ENCODE measurements around the gene ARFIP1. TPM values are rescaled to one million over a fixed set of nuclear protein-coding genes. Genes with fewer than 3 reads are reported as not detected.
"Not testable (repeated sequence)": the region's sequence is repeated elsewhere in the genome, so short reads cannot be mapped to it uniquely, and the experiment has no call there.

ARFIP1 gene
- total and polyA plus RNA-seq, 9 of the 15 experiments (the other 6 are each of a cell fraction or from before 2014, with no cell fraction given) = 14.1 to 25.1 (median 20.9) TPM

DNA sequence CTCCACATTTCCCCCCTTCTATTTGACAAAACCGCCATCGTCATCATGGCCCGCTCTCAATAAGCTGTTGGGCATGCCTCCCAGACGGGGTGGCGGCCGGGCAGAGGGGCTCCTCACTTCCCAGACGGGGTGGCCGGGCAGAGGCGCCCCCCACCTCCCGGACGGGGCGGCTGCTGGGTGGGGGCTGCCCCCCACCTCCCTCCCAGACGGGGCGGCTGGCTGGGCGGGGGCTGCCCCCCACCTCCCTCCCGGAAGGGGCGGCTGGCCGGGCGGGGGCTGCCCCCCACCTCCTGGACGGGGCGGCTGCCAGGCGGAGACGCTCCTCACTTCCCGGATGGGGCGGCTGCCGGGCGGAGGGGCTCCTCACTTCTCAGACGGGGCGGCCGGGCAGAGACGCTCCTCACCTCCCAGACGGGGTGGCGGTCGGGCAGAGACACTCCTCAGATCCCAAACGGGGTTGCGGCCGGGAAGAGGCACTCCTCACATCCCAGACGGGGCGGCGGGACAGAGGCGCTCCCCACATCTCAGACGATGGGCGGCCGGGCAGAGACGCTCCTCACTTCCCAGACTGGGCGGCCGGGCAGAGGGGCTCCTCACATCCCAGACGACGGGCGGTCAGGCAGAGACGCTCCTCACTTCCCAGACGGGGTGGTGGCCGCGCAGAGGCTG, 14.6 kb upstream of the ARFIP1 start:
- H3K9me1 ChIP-seq (ENCODE audit: control insufficient read depth, insufficient read depth, low read length); ATAC-seq; CTCF ChIA-PET (ENCODE audit: low intra/inter-chr PET ratio); intact Hi-C loops (cut with micrococcal nuclease); H3K4me3 ChIP-seq; H3K79me2 ChIP-seq (ENCODE audit: control insufficient read depth, insufficient read depth, low read length); H3K9ac ChIP-seq (ENCODE audit: insufficient read depth in 1 of 2, low read depth in 2 of 2, low read length in 2 of 2); H3K4me1 ChIP-seq (replicated peaks in 1 of 2; ENCODE audit: control insufficient read depth in 2 of 2, insufficient read depth in 2 of 2, low read length in 2 of 2); H3K36me3 ChIP-seq (ENCODE audit: control insufficient read depth, insufficient read depth, low read length); BruUV-seq (replicated peaks); in situ Hi-C loops (cut with MboI); POLR2A ChIA-PET; H2AFZ ChIP-seq (ENCODE audit: low read depth, low read length); H3K27ac ChIP-seq (ENCODE audit: extremely low read depth, low read depth, low read length); DNase-seq (ENCODE audit: extremely low read depth in 1 of 4, low spot score in 3 of 4); H4K20me1 ChIP-seq (replicated peaks; ENCODE audit: control insufficient read depth, insufficient read depth, low read length); FAIRE-seq; H3K4me2 ChIP-seq (ENCODE audit: insufficient read depth, low read length); H3K9me3 ChIP-seq (replicated peaks; ENCODE audit: control insufficient read depth, insufficient read depth, low read depth, low read length): not testable (repeated sequence)
- H3K27me3 ChIP-seq (ENCODE audit: control insufficient read depth in 2 of 2, insufficient read depth in 2 of 2, low read length in 2 of 2) = peaks cover 5 to 15% of the 10 kb centered on the region in 2 experiments; a peak in 4 of 5 replicates
- 19% methylated on average over 16 of the region's 54 CpGs for WGBS (ENCODE audit: insufficient coverage, low coverage, missing lambda C conversion rate)

DNA sequence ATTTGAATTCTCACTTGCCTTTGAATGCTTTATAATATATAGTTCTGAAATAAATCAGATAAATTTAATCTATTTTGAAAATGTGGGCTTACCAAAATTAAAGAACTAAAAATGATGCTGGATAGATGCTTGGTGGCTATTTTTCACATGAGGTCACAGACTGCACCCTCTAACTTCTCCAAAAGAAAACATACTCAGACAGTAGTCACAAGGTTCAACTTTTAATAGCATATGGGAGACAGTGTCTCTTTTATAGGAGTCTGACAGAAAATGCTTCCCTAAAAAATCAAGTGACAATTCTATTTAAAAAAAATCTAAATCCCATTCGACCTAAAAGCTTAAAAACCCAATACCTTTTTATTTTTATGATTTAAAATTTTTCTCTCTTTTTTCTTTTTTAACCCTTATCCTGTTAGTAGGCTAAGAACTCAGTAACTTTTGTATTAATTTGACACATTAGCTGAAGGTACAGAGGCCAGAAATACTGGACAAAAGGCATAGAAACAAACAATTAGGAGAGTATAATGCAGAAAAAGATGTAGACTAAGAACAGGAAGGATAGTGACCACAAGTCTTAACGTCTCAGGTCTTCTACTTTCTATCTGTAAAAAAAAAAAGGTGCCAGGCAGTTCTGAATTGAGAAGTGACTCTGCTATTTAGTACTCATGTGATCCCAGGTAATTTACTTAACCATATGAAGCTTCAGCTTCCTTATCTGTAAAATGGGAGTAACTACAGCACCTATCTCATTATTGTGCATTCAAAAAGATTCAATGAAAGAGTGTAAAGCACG, 7.8 kb upstream of the ARFIP1 start:
- Histone ChIP-seq H3K4me2 (ENCODE audit: insufficient read depth, low read length) (no peak overlapping the region), H2AFZ (ENCODE audit: low read depth, low read length) (no peak overlapping the region), H3K9me3 (replicated peaks; ENCODE audit: control insufficient read depth, insufficient read depth, low read depth, low read length) (no peaks in the 10 kb centered on the region), H3K36me3 (ENCODE audit: control insufficient read depth, insufficient read depth, low read length) (no peaks in the 10 kb centered on the region), H3K4me1 (replicated peaks in 1 of 2; ENCODE audit: control insufficient read depth in 2 of 2, insufficient read depth in 2 of 2, low read length in 2 of 2) (no peaks in the 10 kb centered on the region), H3K9ac (ENCODE audit: insufficient read depth in 1 of 2, low read depth in 2 of 2, low read length in 2 of 2) (no peak overlapping the region), H3K27ac (ENCODE audit: extremely low read depth, low read depth, low read length) (no peak overlapping the region), H4K20me1 (replicated peaks; ENCODE audit: control insufficient read depth, insufficient read depth, low read length) (no peaks in the 10 kb centered on the region), H3K9me1 (ENCODE audit: control insufficient read depth, insufficient read depth, low read length) (no peaks in the 10 kb centered on the region), H3K27me3 (ENCODE audit: control insufficient read depth in 2 of 2, insufficient read depth in 2 of 2, low read length in 2 of 2) (no peaks in the 10 kb centered on the region; a peak in 1 of 5 replicates), H3K79me2 (ENCODE audit: control insufficient read depth, insufficient read depth, low read length) (no peaks in the 10 kb centered on the region), H3K4me3 (no peak overlapping the region)
- intact Hi-C loops (cut with micrococcal nuclease) (no loop called here), in situ Hi-C loops (cut with MboI) (no loop called here)
- CTCF ChIA-PET (ENCODE audit: low intra/inter-chr PET ratio) = interaction anchor here (0.6 to 0.7 kb wide), 2 partner anchors 723 to 1741 kb away, joined by 3 to 4 read pairs; no protein-coding TSS in a partner anchor
- POLR2A ChIA-PET = interaction anchor here (0.6 to 3.4 kb wide), 2 partner anchors 7 to 11 kb away, joined by 3 to 12 read pairs; partner anchors contain the start of genes ARFIP1 and TIGD4
- WGBS (ENCODE audit: insufficient coverage, low coverage, missing lambda C conversion rate) = 5% methylated on average over 3 of the region's 3 CpGs
- no peak for DNase-seq (ENCODE audit: extremely low read depth in 1 of 4, low spot score in 3 of 4)
- no TSS peak for BruUV-seq (replicated peaks)
- no peak for ATAC-seq
- no peak for FAIRE-seq
- TF ChIP-seq ILK (tag; IDR thresholded peaks at IDR 0.05; ENCODE audit: borderline replicate concordance, low read depth) (no peak), RCOR1 (IDR thresholded peaks at IDR 0.05; ENCODE audit: borderline replicate concordance in 1 of 2, low read depth in 2 of 2, low read length in 2 of 2) (no peak), ZNF316 (IDR thresholded peaks at IDR 0.05) (no peak), RAD21 (CRISPR knock-in tag; conservative IDR thresholded peaks at IDR 0.05 in 1 of 2, IDR thresholded peaks at IDR 0.05 in 1 of 2) (no peak), SMC3 (conservative IDR thresholded peaks at IDR 0.05; ENCODE audit: insufficient read depth, low read depth, low read length) (no peak), DACH1 (IDR thresholded peaks at IDR 0.05; ENCODE audit: partially characterized antibody) (no peak), ZNF133 (CRISPR knock-in tag; IDR thresholded peaks at IDR 0.05) (no peak), ZNF436 (CRISPR knock-in tag; IDR thresholded peaks at IDR 0.05) (no peak), ZNF785 (CRISPR knock-in tag; IDR thresholded peaks at IDR 0.05) (no peak), NFXL1 (CRISPR knock-in tag; IDR thresholded peaks at IDR 0.05) (no peak), ZKSCAN8 (CRISPR knock-in tag; IDR thresholded peaks at IDR 0.05) (no peak), TAF9B (IDR thresholded peaks at IDR 0.05; ENCODE audit: partially characterized antibody) (no peak)
- TF ChIP-seq, protein P1, sequence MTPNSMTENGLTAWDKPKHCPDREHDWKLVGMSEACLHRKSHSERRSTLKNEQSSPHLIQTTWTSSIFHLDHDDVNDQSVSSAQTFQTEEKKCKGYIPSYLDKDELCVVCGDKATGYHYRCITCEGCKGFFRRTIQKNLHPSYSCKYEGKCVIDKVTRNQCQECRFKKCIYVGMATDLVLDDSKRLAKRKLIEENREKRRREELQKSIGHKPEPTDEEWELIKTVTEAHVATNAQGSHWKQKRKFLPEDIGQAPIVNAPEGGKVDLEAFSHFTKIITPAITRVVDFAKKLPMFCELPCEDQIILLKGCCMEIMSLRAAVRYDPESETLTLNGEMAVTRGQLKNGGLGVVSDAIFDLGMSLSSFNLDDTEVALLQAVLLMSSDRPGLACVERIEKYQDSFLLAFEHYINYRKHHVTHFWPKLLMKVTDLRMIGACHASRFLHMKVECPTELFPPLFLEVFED (CRISPR knock-in tag; conservative IDR thresholded peaks at IDR 0.05) = no peak
